T-helper 22 cell (primary cell): ENCODE measurements around the gene TNFAIP3.
A peak's percentile ranks its signal among the peaks of the same experiment; 100 is the strongest.
"Not testable (repeated sequence)": the region's sequence is repeated elsewhere in the genome, so short reads cannot be mapped to it uniquely, and the experiment has no call there.

Experiments
- DNase-seq: peaks from one replicate; pipeline ENCODE4 v3.0.0-alpha.2; 2020; ENCODE audit warnings: low read depth

TNFAIP3 gene

DNA sequence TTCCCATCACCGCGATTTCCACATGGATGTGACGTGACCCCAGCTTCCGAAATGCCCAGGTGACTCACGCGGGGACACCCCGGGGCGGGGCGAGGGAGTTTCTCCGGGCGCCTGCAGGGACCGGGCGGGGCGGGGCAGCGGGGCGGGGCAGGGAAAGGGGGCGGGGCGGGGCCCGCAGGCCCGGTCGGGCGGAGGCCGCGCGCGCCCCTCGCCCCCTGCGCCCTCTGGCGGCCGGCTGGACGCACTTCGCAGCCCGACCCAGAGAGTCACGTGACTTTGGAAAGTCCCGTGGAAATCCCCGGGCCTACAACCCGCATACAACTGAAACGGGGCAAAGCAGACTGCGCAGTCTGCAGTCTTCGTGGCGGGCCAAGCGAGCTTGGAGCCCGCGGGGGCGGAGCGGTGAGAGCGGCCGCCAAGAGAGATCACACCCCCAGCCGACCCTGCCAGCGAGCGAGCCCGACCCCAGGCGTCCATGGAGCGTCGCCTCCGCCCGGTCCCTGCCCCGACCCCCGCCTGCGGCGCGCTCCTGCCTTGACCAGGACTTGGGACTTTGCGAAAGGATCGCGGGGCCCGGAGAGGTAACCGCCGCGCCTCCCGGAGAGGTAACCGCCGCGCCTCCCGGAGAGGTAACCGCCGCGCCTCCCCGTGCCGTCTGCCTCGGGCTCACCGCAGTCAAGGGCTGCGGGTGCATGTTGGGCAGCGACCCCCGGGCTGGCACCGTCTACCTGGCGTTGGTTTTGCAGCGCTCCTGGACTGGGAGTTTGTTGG lies at the start of gene TNFAIP3:
TSS of gene TNFAIP3 (plus strand) at position 346 of the 771 bp plus-strand sequence. CDS start 3,969 bp downstream, outside the sequence.
- peak; percentile 96 for DNase-seq

DNA sequence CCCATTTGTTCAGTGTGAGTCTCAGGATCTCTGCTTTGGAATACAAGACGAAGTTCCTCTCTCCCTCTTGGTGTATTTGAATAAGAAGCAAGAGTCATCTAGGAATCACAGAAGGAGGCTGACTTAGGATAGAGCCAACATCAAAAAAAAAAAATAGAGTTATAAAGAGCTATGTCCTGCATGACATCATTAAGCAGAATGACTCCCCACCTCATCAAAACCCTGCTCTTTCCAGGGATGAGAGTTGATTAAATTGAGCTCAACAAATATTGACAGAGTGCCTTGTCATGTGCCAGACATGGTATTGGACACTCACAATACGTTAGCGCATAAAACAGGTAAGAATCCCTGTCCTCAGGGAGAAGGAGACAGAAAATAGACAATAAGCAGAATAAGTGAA lies 48.6 kb upstream of the TNFAIP3 start:
- DNase-seq, result no peak

DNA sequence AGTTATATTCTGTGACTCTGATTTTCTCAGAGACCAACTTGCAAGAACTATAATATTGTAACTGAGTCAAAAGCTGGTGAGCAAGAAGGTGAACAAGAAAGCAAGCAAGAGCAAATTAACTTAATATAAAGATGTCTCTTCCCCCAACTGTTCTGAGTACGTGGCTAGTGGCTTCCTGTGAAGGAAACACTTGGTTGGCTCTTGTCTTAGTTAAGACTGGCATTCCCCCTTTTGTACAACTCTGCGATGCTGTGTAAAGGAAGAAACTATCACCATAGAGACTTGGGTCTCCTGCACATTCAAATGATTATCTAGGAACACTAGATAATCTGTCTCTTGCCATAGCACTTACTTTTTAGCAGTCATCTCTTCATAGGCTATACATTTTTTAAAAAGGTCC lies 47.3 kb upstream of the TNFAIP3 start:
- DNase-seq, result peak; percentile 35

DNA sequence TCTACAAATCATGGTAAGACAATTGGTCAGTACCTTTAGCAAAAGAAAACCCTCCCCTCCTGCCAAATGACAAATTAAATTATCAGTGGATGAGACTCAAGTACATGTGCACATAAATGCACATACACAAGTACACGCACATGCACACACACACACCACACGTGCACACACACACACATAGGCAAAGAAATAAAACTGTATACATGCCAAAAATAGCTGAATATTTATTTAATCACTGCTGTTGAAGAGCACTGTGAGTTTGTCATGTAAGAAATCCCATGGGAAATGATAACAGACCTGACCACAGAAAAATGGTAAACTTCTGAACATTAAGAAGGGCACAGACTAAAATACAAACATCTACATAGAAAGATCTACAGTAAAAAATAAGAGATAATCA lies 46.6 kb upstream of the TNFAIP3 start:
- no peak for DNase-seq

DNA sequence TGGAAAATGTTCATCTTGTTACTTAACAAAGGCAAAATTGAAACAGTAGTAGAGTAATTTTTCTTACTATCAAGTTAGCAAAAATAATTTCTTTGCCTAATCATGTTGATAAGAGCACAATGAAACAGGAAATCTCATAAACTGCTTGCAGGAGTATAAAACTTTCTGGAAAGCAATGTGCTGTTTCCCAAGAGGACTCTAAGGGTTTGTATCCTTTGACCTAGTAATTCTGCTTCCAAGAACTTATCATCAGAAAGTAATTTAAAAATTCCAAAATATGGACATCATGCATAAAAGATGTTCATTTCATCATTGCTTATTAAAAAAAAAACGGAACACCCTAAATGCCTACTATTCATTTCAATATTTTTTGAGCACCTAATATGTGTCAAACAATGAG lies 46.1 kb upstream of the TNFAIP3 start:
- no peak for DNase-seq

DNA sequence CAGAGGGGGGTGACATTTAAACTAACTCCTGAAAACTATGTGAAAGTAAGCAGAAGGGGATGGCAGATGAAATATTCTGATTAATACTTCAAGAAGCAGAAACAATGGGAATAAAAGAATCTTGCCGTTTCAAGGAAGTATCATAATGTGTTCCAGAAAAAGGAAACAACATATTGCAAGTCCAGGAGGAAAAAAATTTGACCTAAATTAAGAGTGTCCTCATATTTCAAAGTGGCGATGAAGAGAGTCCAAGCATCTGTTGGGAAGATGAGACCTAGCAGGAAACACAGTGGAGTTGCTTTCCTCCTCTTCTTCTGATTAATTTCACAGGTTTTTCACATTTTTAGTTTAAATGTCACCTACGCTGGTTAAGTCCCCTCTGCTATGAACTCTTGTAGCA lies 45.6 kb upstream of the TNFAIP3 start:
- DNase-seq, result no peak

DNA sequence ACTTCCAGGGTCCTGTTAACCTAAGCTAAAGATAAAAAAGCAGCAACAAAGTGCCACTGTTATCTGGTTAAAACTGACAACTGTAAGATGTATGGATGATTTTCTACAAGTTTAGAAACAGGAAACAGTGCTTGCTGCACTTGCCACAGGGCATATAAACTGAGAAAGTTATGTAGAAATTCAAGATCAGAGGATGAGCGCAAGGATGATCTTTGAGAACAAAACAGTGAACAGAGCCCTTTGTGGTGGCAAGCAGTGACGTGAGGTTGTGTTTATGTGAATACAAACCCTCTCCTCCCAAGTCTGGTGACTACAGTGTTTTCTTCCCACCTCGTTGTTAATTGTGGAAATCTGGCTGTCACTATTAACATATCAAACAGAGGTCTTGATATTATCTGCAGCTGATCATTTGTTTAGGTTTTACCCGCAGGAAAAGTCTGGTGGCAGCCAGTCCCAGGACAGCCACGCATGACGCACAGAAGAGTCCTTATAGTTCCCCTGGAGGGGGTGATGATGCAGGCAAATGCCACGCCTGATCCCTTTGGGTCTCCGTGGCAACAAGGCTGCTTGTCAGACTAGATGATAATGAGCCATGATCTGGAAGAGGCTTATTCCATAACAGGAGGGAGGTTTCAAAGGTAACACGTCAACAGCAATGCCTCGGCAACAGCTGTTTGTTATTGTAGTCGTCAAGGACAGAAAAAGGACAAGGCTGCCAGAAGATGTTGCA lies 43.1 kb upstream of the TNFAIP3 start:
- peak; percentile 97 for DNase-seq

DNA sequence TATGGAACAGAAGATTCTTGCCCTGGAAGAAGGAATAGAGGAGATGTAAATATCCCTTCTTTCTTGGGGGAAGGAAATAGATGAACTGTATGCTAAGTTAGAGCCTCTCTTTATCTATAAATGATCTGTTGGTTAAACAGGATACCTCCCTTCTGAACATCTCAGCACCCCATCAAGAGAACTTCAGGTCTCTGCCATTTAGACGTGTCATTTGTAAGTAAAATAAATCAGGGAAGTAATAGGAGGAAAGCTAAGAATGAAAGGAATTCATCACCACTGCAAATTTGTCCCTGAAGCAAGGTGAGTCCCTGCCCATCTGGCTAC lies 42.5 kb upstream of the TNFAIP3 start:
- no peak for DNase-seq

DNA sequence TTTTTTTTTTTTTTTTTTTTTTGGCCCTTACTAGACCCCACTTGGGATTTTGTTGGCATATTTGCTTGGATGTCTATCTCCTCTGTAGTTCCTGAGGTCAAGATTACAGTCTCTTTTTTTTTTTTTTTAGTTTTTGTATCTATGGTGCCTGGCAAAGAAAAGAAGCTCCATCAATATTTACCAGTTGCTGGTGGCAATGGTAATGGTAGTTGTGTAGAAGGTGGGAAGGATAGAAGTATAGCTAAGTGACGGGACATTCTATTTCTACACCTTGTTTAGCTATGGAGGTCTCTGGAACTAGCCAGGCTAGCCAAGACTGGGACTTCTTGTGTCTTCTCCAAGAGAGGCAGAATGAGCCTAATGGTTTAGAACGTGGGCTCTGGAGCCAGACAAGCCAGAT lies 42.2 kb upstream of the TNFAIP3 start:
- DNase-seq, result no peak

DNA sequence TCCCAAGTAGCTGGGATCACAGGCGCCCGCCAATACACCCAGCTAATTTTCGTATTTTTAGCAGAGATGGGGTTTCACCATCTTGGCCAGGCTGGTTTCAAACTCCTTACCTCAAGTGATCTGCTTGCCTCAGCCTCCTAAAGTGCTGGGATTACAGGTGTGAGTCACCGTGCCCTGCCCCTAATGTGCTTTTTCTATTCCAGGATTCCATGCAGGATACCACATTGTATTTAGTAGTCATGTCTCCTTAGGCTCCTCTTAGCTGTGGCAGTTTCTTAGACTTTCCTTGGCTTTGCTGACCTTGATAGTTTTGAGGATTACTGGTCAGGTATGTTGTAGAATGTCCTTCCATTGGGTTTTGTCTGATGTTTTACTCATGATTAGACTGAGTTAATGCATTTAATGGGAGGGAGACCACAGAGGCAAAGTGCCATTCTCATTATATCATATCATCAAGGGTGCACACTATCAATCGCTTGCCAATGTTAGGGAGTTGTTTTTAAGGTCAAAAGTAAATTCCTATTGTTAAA lies 39.6 kb upstream of the TNFAIP3 start:
- no peak for DNase-seq

DNA sequence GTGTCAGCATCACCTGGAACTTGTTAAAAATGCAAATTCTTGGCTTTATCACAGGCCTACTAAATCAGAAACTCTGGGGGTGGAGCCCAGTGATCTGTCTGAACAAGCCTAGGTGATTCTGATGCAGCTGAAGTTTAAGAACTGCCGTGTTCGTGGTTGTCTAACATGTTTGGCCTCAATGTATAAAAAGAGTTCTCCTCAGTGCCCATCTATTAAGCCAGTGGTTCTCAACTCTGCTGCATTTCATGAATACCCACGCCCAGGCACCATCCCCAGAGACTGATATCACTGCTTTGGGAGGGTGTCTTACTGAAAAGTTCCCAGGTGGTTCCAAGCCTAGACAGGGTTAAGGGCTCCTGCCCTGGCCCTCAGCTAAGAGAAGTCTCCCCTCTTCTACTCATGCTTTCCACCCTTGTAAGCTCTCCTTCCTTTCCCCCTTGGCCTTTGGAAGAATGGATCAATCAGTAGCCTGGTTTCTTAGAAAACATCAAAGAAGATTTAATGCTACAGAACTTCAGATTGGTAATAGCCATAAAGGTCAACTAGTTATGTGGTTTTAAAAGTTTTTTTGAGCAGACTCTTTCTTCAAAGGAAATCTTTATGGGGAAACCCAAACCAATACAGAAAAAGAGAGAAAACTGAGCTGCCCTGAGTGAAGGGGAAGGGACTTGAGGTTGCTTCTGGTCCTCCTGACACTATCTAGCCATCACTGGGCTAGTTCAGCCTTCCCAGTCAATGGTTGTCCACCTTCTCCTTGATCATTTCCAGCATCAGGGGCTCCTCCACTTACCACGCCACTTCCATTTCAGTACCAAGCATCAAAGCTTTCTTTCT lies 38.9 kb upstream of the TNFAIP3 start:
- DNase-seq, result no peak

DNA sequence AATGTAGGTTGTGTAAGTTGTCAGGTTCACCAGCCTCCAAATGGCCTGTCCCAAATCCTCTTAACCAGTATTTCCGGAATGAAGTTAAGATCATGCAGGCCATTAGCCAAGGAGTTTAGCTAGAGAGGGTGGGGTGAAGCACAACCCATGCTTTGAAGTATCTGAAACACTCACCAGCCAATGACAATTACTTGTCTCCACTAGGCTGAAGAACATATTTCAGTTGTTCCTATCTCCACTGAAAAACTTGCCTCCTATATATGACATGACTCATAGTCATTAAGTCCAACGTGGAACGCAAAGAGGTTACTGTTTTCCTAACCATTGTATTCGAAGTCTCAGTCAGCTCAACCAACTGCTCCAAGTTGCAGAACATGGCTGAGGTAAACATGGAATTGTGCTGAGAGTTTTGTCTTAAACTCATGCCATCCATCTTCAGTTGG lies 37.4 kb upstream of the TNFAIP3 start:
- no peak for DNase-seq

DNA sequence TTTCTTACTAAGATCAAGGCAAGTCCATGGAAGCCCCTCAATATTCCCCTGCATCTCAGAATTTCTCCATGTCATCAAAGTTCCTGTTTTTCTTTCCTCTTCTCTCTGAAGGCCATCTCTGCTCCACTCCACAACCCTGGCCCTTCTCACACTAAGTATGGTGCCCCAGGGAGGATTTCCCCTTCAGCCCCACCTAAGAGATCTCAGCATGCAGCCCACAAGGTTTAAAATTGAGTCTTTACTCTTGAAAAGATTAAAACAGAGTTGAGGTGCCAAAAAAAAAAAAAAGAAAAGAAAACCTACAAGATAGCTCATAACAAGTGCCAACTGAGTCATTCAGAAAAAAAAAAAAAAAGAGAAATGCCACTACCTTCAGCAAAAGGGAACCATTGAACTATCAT lies 36.5 kb upstream of the TNFAIP3 start:
- DNase-seq, result no peak

DNA sequence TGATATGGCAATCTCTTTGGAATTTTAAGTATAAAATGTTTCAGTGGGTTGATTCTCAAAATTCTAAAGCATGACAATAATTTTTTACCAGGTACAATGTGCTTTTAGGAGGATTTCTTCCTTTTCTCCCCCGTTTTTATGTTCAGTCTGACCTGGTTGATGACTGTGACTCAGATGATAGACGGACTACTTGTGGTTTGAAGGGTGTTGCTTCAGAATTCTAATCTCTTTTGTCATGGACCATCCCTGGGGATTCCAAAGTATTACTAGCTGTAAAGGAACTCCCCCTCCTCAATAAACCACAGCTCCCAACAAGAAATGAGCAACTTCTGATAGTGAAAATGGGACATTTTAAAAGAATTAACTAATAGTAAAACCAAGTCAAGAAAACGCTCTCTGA lies 34.9 kb upstream of the TNFAIP3 start:
- DNase-seq, result no peak

DNA sequence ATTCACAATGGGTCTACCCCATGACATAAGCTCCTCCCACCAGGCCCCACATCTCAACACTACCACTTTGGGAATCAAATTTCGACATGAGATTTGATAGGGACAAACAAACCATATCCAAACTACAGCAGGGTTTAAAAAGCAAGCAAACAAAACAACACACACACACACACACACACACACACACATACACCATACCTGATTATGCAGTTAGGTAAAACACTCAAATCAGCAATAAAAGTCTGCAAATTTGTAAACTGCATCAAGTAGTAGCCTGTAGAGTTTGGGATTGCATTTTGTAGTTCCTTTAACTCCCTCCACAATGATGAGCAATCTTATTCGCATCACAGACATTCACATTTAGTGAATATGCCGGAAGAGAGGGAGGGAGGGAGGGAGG lies 32.6 kb upstream of the TNFAIP3 start:
- no peak for DNase-seq

DNA sequence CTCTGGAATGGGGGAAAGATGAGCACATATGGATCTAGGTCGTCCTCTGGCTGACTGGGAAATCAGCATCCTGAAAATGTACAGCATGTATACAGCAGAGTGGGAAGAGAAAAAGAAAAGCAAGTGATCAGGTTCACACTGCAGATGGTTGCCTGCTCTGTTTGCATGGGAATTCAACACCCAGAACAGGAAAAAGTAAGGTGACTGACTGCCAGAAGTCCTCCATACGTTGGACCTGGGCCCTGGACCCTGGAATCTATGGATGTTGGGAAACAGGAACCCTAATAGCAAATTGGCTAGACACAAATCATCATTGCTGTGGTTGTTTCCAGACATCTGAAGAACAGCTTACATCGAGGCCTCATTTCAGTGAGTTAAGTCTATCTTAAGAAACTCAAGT lies 30.3 kb upstream of the TNFAIP3 start:
- DNase-seq, result no peak

DNA sequence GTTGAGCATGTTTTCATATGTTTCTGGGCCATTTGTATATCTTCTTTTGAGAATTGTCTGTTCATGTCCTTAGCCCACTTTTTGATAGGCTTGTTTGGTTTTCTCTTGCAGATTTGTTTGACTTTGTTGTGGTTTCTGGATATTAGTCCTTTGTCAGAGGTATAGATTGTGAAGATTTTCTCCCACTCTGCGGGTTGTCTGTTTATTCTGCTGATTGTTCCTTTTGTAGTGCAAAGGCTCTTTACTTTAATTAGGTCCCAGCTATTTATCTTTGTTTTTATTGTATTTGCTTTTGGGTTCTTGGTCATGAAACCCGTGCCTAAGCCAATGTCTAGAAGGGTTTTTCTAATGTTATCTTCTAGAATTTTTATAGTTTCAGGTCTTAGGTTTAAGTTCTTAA lies 29.0 kb upstream of the TNFAIP3 start:
- not testable (repeated sequence) for DNase-seq

DNA sequence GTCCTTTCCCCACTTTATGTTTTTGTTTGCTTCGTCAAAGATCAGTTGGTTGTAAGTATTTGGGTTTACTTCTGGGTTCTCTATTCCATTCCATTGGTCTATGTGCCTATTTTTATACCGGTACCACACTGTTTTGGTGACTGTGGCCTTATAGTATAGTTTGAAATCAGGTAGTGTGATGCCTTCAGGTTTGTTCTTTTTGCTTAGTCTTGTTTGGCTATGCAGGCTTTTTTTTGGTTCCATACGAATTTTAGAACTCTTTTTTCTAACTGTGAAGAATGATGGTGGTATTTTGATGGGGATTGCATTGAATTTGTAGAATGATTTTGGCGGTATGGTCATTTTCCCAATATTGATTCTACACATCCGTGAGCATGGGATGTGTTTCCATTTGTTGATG lies 28.5 kb upstream of the TNFAIP3 start:
- DNase-seq, result not testable (repeated sequence)

DNA sequence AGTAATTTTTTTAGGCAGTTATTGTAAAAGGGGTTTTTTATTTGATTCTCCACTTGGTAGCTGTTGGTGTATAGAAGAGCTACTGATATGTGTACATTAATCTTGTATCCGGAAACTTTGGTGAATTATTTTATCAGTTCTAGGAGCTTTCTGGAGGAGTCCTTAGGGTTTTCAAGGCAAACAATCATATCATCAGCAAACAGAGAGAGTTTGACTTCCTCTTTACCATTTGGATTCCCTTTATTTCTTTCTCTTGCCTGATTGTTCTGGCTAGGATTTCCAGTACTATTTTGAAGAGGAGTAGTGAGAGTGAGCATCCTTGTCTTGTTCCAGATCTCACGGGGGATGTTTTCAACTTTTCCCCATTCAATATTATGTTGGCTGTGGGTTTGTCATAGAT lies 28.0 kb upstream of the TNFAIP3 start:
- DNase-seq, result no peak

DNA sequence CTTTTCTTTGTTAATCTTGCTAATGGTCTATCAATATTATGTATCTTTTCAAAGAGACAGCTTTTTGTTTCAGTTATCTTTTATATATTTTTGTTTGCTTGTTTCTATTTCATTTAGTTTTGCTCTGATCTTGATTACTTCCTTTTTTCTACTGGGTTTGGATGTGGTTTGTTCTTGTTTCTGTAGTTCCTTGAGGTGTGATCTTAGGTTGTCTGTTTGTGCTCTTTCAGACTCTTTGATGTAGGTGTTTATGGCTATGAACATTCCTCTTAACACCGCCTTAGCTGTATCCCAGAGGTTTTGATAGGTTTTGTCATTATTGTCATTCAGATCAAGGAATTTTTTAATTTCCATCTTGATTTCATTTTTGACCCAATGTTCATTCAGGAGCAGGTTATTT lies 26.8 kb upstream of the TNFAIP3 start:
- DNase-seq, result no peak

DNA sequence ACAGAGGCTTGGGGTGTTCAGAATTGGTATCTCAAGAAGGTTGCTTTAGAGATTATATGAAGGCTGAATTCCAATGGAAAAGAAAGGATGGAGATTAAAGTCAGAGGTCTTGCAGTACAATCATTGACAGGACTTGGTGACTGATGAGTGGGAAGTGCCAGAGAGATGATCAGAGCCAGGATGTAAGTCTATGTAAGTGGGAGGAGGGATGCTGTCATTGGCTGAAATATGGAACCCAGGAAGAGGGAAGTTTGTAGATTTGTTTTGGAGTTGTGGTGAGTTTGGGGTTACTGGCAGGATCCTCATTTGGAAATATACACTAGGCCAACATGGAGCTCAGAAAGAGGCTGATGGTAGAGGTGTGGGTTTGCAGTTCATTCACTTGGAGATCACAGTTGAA lies 23.8 kb upstream of the TNFAIP3 start:
- no peak for DNase-seq

DNA sequence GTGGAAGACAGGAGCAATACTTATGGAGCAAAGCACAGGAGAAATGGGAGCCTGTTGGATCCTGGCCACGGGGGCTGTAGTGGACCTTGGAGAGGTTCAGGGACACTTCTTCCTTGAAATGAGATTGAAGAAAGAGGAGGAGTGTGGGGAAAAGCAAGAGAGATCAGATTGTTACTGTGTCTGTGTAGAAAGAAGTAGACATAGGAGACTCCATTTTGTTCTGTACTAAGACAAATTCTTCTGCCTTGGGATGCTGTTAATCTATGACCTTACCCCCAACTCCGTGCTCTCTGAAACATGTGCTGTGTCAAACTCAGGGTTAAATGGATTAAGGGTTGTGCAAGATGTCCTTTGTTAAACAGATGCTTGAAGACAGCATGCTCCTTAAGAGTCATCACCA lies 22.7 kb upstream of the TNFAIP3 start:
- not testable (repeated sequence) for DNase-seq

DNA sequence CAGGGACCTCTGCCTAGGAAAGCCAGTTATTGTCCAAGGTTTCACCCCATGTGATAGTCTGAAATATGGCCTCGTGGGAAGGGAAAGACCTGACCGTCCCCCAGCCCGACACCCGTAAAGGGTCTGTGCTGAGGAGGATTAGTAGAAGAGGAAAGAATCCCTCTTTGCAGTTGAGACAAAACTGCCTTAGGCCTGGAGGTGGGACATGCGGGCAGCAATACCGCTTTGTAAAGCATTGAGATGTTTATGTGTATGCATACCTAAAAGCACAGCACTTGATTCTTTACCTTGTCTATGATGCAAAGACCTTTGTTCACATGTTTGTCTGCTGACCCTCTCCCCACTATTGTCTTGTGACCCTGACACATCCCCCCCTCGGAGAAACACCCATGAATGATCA lies 22.3 kb upstream of the TNFAIP3 start:
- not testable (repeated sequence) for DNase-seq
